Activated naive CD4-positive, alpha-beta T cell treated with anti-CD3 and anti-CD28 coated beads, Interleukin-2, amount 50 U/mL, for 16 hours (primary cell): Measurements from ENCODE around the gene L3MBTL4.
"Not testable (repeated sequence)": the region's sequence is repeated elsewhere in the genome, so short reads cannot be mapped to it uniquely, and the experiment has no call there.

ENCODE experiments used
- DNase-seq: peaks from one replicate; pipeline ENCODE4 v3.0.0-alpha.2; 2020

The L3MBTL4 gene

DNA sequence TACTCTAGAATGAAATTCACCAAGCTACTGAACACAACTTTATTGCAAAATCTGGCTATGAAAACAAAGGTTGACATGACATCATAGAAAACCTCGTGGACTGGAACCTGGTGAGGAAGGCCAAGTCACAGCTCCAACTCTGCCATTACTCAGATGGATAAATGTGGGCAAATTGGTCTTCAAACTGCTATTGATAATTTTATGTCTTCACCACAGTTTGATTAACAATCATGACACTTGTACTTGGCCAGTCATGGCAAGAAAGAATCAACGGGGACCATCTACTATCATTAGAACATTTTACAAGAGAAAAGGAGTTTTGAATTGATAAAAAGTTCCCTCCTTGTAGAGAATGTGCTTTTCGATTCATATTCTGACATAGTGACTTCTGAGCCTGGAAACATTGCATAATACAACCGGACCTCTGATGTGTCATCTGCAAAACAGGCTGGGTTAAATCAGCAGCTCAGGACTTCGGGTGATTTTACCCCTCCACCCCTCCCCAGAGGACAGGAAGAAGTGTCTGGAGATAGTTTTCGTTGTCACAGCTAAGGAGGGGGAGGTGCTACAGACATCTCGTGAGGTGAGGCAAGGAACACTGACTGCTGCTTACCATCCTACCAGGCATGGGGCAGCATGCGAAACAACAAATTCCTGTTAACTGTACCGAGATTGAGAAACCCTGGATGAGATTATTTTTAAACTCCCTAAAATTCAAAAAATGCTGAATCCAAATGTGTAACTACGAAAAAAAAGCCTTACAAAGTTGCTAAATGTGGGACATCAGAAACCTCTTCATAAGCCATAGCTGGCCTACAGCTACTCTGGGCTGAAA is 8.4 kb downstream of the L3MBTL4 start:
- DNase-seq, result no peak

DNA sequence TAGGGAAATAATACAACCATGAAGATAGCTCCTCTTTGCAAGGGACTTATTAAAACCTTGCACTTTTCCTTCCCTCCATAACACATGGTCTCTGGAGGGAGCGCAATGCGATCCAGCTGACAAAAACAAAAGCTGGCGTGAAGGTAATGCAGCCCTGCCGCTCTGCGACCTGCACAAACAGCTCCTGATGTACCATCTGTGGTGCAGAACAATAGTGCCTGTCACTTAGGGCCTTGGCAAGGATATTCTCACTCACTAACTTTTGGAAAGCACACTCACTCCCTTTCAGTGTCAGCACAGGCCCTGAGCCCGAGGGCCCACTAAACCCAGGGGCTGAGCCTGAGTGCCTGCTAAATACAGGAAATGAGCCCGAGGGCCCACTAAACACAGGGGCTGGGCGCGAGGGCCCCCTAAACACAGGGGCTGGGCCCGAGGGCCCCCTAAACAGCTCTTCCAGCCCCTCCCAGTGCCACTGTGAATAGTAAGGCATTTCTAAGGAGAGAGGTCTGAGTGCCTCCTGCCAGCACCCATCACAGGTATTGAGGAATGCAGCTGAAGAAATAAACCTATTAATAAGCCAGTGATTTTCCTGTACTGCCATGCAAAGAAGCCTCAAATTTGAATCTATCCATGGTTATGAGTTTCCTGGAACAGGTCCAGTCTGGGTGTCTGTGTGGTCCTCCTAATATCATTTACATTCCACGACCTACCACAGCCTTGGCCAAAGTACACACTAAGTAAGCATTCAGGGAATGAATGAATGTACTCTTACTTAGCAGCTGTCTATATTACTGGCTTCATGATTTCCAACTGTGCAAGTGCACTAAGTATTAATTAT is 9.3 kb downstream of the L3MBTL4 start:
- no peak for DNase-seq

DNA sequence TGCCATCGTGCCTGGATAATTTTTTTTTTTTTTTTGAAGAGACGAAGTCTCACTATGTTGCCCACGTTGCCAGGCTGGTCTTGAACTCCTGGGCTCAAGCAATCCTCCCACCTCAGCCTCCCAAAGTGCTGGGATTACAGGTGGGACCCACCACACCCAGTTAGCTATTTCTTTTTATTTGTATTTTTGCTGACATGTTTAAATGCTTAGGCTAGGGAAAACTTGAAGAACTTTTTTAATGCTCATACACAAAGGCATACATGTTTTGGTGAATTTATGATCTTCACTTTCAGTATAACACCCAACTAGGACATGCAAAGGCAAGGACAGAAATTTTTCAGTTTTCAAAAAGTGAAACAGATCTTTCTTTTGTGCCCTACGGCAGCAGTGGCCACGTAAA is 9.9 kb downstream of the L3MBTL4 start:
- no peak for DNase-seq

DNA sequence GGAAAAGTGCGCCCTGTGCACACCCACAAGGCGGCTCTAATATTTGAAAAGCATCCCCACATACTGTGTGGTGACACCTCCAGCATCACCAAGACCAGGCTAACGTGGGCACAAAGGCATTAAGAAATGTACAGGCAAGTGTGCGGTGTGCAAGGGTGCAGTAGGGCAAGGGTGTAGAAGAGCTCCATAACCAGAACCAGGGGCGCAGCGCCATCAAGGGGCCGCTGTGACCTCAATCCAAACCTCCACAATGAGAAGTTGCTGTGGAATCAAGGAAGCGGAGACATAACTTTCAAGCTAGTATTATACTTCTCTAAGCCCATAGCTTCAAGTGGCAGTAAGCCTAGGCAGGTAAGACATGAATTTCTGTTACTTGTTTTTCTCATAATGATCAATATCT is 13.0 kb downstream of the L3MBTL4 start:
- no peak for DNase-seq

- no peak for DNase-seq
Observed at GRCh38 chr18:6399776-6400175, 14.9 kb downstream of the L3MBTL4 start.

DNA sequence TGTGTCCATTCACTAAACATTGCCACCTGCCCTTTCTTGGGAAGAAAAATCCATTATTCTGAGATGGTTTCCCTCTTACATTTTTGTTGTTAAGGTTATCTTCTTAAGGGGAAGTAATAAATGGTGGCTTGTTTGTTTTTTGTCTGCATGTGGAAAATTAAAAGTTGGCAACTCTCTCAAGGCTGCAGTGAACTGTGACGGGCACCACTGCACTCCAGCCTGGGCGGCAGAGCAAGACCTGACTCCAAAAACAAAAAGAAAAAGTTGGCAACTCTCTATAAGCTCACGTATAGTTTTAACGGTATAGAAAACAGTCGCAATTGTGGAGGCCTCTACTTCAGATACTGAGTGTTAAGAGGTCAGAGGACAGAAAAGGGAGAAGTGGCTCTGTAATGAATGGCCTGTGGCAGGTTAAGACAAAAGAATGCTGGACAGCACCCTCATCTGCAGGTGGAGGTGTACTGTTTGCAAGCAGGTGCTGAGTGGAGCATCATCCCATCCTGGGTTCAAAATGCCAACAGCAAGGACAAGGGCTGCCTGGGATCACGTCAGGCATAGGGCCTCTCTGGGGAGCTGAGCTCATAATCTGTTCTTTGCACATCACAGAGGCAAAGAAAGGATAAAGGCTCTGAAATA is 16.7 kb downstream of the L3MBTL4 start:
- DNase-seq, result no peak

DNA sequence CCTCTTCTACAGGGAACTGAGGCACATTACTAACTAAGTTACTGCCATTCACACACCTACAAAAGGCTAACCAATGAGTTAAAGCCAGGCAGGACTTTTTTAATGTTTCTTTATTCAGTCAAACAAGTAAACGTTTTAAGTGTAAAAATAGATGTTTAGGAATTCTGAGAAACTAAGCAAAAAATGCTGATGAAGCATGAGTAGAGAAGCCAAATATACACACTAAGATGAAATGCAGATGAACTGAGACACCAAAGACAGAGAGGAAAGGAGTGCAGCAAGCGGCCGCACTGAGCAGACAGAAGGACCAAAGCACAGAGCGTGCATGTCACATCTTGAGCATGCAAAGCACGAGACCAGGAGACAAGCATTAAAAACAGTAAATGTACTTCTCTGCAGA is 17.9 kb downstream of the L3MBTL4 start:
- no peak for DNase-seq

DNA sequence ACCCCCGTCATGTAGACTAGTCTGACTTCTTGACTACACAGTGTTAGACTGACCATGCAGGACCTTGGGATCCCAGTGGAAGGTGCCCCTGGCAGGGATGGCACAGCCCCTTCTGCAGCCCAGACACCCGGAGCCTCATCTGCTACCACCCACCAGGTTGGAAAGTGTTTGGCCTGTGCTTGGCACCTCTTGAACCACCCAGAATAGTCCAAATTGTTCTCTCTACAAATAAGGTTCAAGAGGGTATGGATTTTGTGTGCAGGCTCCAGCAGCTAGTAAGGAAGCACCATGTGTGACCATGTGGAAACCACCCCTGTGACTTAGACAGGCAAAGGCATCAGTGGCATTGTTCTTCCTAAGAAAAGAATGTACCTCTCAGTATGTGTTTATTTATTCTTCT is 18.4 kb downstream of the L3MBTL4 start:
- no peak for DNase-seq

DNA sequence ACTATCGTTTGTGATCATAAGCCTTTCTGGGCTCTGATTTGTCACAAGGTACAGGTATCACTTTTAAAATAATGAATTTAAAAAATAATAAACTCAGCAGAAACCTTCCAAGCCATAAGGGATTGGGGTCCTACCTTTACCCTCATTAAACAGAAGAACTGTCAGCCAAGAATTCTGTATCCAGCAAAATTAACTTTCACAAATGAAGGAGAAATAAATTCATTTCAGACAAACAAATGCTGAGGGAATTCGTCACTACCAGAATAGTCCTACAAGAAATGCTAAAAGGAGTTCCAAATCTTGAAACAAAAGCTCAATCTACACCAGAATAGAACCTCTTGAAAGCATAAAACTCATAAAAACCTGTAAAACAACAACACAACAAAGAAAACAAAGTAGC is 25.7 kb downstream of the L3MBTL4 start:
- no peak for DNase-seq

GRCh38 chr18:6382963-6383362 is 31.7 kb downstream of the L3MBTL4 start:
- no peak for DNase-seq

DNA sequence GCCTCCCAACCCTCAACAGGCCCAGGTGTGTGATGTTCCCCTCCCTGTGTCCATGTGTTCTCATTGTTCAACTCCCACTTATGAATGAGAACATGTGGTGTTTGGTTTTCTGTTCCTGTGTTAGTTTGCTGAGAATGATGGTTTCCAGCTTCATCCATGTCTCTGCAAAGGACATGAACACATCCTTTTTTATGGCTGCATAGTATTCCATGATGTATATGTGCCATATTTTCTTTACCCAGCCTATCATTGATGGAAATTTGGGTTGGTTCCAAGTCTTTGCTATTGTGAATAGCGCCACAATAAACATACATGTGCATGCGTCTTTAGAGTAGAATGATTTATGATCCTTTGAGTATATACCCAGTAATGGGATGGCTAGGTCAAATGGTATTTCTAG is 37.2 kb downstream of the L3MBTL4 start:
- not testable (repeated sequence) for DNase-seq

DNA sequence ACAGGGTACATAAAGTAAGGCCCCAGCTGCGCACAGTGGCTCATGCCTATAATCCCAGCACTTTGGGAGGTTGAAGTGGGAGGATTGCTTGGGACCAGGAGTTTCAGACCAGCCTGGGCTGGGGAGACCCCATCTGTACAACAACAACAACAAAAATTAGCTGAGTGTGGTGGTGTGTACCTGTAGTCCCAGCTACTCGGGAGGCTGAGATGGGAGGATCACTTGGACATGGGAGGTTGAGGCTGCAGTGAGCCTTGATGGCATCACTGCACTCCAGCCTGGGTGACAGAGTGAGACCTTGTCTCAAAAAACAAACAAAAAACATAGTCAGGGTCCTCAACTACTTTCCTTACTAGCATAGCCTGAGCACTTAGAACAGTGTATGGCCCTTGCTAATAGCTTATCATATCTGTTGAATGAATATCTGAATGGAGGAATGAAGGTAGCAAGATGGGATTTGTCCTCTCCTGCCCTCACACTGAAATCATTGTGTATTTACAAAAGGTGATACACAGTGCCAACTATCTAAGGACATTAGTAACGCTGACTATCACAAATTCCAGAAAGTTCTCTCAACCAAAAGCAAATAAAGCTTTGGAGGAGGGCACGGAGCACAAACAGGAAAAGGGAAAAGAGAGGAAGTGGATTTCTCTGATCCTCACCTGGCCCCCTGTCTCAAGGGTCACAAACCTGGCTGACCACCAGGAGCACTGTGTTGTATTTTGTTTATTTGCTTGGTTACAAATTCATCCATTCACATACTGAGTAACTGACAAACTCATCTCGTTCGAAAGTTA is 38.1 kb downstream of the L3MBTL4 start:
- DNase-seq, result no peak

DNA sequence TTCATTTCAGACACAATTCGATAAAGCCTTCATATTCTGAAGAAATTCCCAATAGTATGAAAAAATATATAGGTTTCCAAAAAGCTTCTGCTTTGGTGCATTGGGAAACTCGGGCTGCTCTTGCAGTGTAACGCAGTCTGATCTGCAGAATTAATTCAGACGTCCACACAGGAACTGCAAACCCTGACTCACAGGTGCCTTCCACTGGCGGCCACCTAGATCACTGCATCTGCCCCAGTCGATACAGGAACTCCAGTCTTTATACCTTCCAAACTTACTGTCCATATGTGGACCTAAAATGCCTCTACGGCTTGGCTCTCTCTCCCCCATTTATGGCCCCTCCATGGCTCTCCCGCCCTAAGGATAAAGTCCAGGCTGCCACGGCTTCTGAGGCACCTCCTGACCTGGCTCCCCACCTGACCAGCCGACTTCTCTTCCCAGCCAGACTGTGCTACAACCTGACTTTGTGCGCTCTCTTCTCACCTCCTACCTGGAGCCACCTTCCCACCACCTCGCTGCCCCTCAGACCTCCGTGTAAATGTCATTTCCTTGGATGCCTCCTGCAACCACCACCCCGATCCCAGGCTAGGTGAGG is 39.7 kb downstream of the L3MBTL4 start:
- DNase-seq, result no peak

GRCh38 chr18:6374340-6374739 is 40.4 kb downstream of the L3MBTL4 start:
- DNase-seq, result no peak

DNA sequence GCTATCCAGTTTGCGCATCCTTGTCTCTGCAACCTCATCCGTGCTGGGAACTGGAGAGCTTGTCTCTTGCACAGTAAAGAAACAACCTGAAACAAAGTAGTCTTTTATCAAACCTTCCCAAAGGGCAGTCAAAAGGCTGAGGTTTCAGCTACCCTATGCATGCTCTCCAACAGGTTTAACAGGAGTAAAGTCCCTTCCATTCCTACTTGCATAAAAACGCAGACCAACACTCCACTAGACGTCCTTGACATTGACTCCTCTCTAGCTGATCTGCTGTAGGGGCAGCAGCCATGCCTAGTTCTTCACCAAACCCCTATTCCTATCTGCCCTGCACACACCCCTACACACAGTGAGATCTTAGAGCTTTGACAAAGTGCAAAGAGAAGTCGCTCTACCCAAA is 41.5 kb downstream of the L3MBTL4 start:
- DNase-seq, result no peak

GRCh38 chr18:6370886-6371635 is 43.6 kb downstream of the L3MBTL4 start:
- DNase-seq, result no peak

DNA sequence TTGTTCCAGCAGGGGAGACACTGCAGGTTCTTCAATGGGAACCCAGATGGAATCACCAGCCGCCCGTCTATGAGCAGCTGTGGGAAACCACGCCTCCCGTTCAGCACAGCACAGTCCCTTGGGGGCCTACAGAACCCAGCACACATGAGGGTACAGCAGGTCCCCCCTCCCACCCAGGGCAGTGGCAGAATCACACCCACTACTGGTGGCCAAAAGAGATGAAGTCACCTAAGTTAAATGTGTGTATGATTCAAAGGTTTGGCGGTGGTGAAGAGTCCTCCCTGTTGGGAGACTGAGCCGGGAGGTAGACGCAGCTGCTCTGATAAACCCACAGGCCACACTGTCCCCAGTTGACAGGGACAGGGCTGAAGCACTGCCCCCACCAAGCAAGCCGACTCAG is 44.3 kb downstream of the L3MBTL4 start:
- DNase-seq, result no peak

GRCh38 chr18:6368017-6368416 is 46.7 kb downstream of the L3MBTL4 start:
- no peak for DNase-seq

DNA sequence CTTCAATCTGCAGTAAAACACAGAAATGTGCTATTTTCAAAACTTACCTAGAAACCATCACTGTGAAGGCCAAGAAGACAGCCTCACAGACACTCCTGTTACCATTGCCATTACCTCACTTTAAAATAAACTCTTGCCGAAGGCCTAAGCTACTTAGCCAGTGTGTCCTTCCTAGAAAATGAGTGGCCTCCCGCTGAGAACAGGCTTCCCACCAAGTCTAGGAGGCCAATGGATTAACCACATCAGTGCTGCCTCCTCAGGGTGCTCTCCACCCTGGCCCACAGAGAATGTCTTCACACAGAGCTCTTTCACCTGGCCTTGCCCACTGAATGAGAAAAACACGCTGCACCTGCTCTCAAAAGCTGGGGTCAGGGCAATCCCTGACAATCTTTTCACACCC is 47.5 kb downstream of the L3MBTL4 start:
- DNase-seq, result no peak

DNA sequence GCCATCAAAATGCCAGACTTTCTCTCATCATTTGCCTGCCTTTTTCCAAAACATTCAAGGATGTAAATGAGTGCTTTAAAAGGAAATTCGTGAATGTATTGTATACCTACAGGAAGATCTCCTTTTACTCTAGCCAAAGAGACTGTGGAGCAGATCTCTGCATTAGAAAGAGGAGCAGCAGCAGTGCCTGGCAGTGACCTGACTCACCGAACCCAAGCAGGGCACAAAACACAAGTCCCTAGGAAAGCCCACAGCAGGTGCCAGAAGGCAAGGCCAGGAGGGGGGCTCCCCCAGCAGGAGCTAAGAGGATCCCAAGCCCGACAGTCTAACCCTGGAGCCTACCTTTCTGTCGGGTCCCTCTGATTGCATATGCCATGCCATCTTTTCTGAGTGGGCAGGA is 47.9 kb downstream of the L3MBTL4 start:
- DNase-seq, result no peak

DNA sequence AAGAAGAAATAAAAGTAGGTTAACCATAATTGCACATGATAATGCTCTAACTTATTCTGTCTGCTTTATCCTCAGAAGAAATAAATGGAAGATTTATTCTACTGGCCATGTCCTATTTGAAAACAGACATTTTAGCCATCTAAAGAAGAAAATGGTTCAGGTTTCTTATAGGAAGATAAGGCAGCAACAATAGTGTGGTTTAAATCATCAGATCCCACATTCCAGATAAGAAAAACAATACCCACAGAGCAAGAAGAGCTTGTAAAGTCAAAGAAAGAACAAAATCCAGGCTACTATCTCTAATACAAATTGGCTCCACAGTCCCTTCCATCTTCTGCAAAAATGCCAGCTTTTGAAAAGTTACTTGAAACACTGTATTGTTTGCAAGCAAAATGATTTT is 49.3 kb downstream of the L3MBTL4 start:
- DNase-seq, result no peak

GRCh38 chr18:6363216-6363615 is 51.5 kb downstream of the L3MBTL4 start:
- no peak for DNase-seq
